CD4-positive, alpha-beta T cell (primary cell): ENCODE data around the gene RRAS. TPM values are rescaled to one million over a fixed set of nuclear protein-coding genes. Genes with fewer than 3 reads are reported as not detected.

Experiments used
- ATAC-seq: fragments of 200-7000 bp; cut with Tn5 transposase; one replicate; pipeline ENCODE4 v1.10.0; 2022; ENCODE audit warnings: mild to moderate bottlenecking; ENCODE audit not compliant: poor library complexity
- CTCF ChIA-PET: fragments of 350-600 bp; sonication (Branson Sonifier 250); formaldehyde crosslinking; loops from one replicate; lab custom pipeline; 2021; ENCODE audit warnings: antibody characterized with exemption, inconsistent platforms; lab: Charles Lee
- POLR2A ChIA-PET: fragments of 350-600 bp; sonication (Branson Sonifier 250); formaldehyde crosslinking; loops from one replicate; lab custom pipeline; 2021; ENCODE audit warnings: antibody characterized with exemption, inconsistent platforms; lab: Charles Lee
- DNase-seq, 14 experiments: peaks; one replicate each; pipeline ENCODE4 v3.0.0-alpha.2; 2013 to 2020; ENCODE audit warnings: mixed read lengths in 2 of 14
- H3K27ac ChIP-seq, 2 donors: one replicate each; pipeline versions ENCODE4 v1.5.1 to v1.7.0; 2013; ENCODE audit warnings: low read length in 2 of 2, low read depth in 1 of 2, mild to moderate bottlenecking in 1 of 2
- H3K27me3 ChIP-seq, 2 experiments: 1 replicate in 1 of 2; 2 replicates in 1 of 2; pipeline versions ENCODE4 v1.6.1 to v1.7.0; 2013; ENCODE audit warnings: low read length in 2 of 2, control low read depth in 1 of 2, mild to moderate bottlenecking in 1 of 2, moderate library complexity in 1 of 2; ENCODE audit not compliant: insufficient read depth in 2 of 2, control insufficient read depth in 1 of 2
- H3K36me3 ChIP-seq: one replicate; pipeline ENCODE4 v1.6.1; 2013; ENCODE audit warnings: low read length, control low read depth; ENCODE audit not compliant: insufficient read depth
- H3K4me1 ChIP-seq: one replicate; pipeline ENCODE4 v1.6.1; 2013; ENCODE audit warnings: low read length, control low read depth; ENCODE audit not compliant: insufficient read depth
- H3K4me3 ChIP-seq: one replicate; pipeline ENCODE4 v1.5.1; 2013; ENCODE audit warnings: mild to moderate bottlenecking, low read length, moderate library complexity
- H3K9me3 ChIP-seq, 2 experiments: 1 replicate in 1 of 2; 2 replicates in 1 of 2; pipeline versions ENCODE4 v1.6.1 to v1.7.0; 2013; ENCODE audit warnings: low read length in 2 of 2, mild to moderate bottlenecking in 2 of 2, control low read depth in 1 of 2, moderate library complexity in 1 of 2; ENCODE audit not compliant: control insufficient read depth in 1 of 2, insufficient read depth in 1 of 2
- H3K27ac Mint-ChIP-seq: one replicate; pipeline ENCODE4 v1.8.0; 2020; ENCODE audit warnings: mixed read lengths
- H3K27me3 Mint-ChIP-seq: one replicate; pipeline ENCODE4 v1.8.0; 2021; ENCODE audit warnings: mixed read lengths
- H3K36me3 Mint-ChIP-seq: one replicate; pipeline ENCODE4 v1.8.0; 2021; ENCODE audit warnings: low read depth, mixed read lengths
- H3K4me1 Mint-ChIP-seq: one replicate; pipeline ENCODE4 v1.8.0; 2021; ENCODE audit warnings: low read depth, mixed read lengths
- H3K4me3 Mint-ChIP-seq: one replicate; pipeline ENCODE4 v1.8.0; 2020; ENCODE audit warnings: mild to moderate bottlenecking, mixed read lengths
- H3K9me3 Mint-ChIP-seq: one replicate; pipeline ENCODE4 v1.8.0; 2020; ENCODE audit warnings: mixed read lengths
- intact Hi-C, 2 experiments: fragments of 100-400 bp; cut with DNase I in 1 of 2; cut with micrococcal nuclease in 1 of 2; formaldehyde crosslinking; loops; one replicate each; pipeline versions ENCODE4 v1.15.1 to v1.9.0; 2023 to 2025; cut with DNase I, micrococcal nuclease
- total RNA-seq, 174 experiments: library from RNA in 2 of 174; stranded (reverse) in 2 of 174; gene quantifications; one replicate each; pipeline ENCODE4 v1.2.3 and lab custom pipeline; 2021 to 2026
- TF ChIP-seq, protein P1 (sequence below): fragments of 200-600 bp; IDR thresholded peaks from one replicate; pipeline ENCODE4 v1.8.0; 2022; ENCODE audit warnings: antibody characterized with exemption, mild to moderate bottlenecking

RRAS gene
- total RNA-seq, 2 experiments from 2014 or later: 4.2 to 4.7 TPM

DNA sequence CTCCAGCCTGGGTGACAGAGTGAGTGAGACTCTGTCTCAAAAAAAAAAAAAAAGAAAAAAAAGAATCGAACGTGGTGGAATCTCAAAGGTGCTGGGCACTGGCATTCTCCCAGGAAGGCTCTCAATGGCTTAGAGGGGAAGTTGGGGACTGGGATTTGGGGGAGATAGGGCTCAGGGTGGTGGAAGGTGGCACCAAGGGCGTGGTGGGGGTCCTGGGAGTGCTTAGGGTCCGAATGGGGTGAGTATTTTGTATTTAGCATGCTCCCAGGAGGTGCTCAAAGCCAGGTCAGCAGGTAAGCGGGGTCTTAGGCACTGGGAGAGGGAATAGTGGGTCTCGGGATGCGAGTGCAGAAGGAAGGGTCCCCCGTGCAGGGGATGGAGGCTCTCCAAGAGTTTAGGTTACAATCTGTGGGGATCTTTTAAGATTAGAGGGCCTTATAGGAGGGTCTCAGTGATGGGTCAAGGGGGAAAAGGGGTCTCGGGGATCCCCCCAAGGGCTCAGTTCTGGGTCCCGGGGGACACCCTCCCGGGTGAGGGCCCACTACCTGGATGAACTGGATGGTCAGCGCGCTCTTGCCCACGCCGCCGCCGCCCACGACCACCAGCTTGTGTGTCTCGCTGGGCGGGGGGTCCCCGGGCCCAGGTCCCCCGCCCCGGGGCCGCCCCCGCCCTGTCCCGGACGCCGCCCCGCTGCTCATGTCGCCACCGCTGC, 386 bp downstream of the RRAS start:
- ChIA-PET CTCF (interaction anchor here (0.8 to 1.8 kb wide), 6 partner anchors 21 to 105 kb away, joined by 3 to 6 read pairs (median 3); no protein-coding TSS in a partner anchor), POLR2A (interaction anchor here (0.5 to 5.5 kb wide), 30 partner anchors 8 to 1314 kb away, joined by 3 to 125 read pairs (median 4); partner anchors contain the start of genes AKT1S1, ALDH16A1, BCL2L12 and EMP3)
- H3K4me1 ChIP-seq: peaks cover 57% of the 10 kb centered on the region
- ATAC-seq (no peak), DNase-seq (peak in 1 of 14 experiments; percentile 33)
- peak overlapping the region; percentile 61 for H3K4me3 ChIP-seq
- Mint-ChIP-seq H3K4me3 (peak overlapping the region; percentile 95), H3K27ac (peak overlapping the region; percentile 97), H3K9me3 (no peaks in the 10 kb centered on the region), H3K27me3 (no peaks in the 10 kb centered on the region), H3K36me3 (peaks cover 5% of the 10 kb centered on the region), H3K4me1 (peaks cover 63% of the 10 kb centered on the region)
- no peaks in the 10 kb centered on the region for H3K9me3 ChIP-seq
- H3K27me3 ChIP-seq: no peaks in the 10 kb centered on the region
- peak overlapping the region; percentile 22 to 35 for H3K27ac ChIP-seq
- intact Hi-C loops: loop anchor here (1.0 to 5.0 kb wide), 7 partner anchors 17 to 388 kb away; partner anchors contain the start of genes AKT1S1 (in 1 of the 2), TBC1D17 (in 1 of the 2), VRK3 (in 1 of the 2) and ZNF473 (in 1 of the 2)
- TF ChIP-seq, protein P1, sequence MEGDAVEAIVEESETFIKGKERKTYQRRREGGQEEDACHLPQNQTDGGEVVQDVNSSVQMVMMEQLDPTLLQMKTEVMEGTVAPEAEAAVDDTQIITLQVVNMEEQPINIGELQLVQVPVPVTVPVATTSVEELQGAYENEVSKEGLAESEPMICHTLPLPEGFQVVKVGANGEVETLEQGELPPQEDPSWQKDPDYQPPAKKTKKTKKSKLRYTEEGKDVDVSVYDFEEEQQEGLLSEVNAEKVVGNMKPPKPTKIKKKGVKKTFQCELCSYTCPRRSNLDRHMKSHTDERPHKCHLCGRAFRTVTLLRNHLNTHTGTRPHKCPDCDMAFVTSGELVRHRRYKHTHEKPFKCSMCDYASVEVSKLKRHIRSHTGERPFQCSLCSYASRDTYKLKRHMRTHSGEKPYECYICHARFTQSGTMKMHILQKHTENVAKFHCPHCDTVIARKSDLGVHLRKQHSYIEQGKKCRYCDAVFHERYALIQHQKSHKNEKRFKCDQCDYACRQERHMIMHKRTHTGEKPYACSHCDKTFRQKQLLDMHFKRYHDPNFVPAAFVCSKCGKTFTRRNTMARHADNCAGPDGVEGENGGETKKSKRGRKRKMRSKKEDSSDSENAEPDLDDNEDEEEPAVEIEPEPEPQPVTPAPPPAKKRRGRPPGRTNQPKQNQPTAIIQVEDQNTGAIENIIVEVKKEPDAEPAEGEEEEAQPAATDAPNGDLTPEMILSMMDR: no peak
- H3K36me3 ChIP-seq: peaks cover under 1% of the 10 kb centered on the region

DNA sequence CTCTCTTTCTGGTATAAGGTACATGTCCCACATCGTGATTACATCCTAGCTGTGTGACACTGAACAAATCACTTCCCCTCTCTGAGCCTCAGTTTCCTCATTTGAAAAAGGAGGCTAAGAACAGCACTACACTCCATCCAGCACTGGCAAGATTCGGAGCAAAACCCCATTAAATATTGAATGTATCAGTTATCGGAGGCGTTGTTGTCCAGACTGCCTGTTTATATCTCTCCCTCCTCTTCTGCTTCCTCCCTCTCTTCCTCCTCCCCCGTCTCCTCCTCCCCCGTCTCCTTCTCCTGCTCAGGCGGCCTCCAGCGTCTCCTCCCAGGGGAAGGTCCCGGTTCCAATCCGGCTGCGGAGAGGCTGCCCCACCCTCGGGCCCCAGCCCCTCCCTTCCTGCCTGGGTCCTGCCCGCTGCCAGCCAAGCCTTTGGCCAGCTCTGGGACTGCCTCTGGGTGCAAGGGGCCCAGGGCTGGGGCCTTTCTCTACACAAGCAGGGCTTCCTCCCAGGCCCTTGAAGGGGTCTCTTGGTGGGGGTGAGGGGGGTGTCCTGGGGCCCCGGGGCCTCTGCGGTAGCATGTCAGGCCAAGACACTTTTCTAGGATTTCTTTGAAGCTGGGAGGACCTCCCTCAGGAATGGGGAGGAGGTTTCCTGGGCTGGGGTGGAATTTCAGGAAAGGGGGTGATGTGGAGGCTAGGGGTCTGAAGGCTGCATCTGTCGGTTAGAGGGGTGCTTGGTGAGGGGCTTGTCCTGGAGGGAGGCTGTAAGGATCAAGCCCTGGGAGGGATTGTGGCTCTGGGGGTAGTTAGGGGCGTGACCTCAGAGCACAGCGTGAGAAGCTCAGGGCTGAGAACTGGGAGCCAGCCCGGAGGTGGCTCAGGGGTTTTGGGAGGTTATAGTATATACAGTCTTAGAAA, 1.9 kb downstream of the RRAS start:
- Mint-ChIP-seq H3K36me3 (peaks cover 5% of the 10 kb centered on the region), H3K4me3 (peak overlapping the region; percentile 86), H3K9me3 (no peaks in the 10 kb centered on the region), H3K27me3 (no peaks in the 10 kb centered on the region), H3K4me1 (peaks cover 48% of the 10 kb centered on the region), H3K27ac (peak overlapping the region; percentile 62)
- intact Hi-C loops: loop anchor here (2.0 kb wide), 2 partner anchors 15 to 45 kb away; no protein-coding TSS in a partner anchor
- ATAC-seq (no peak), DNase-seq (peak in 1 of 14 experiments; percentile 46)
- Histone ChIP-seq H3K4me3 (no peak overlapping the region), H3K9me3 (no peaks in the 10 kb centered on the region), H3K27me3 (no peaks in the 10 kb centered on the region), H3K27ac (no peak overlapping the region), H3K4me1 (peaks cover 43% of the 10 kb centered on the region), H3K36me3 (no peaks in the 10 kb centered on the region)
- TF ChIP-seq, protein P1: no peak
- CTCF ChIA-PET: interaction anchor here (0.9 kb wide), 1 partner anchor 19 kb away, joined by 3 read pairs; no protein-coding TSS in a partner anchor
- POLR2A ChIA-PET: interaction anchor here (0.6 to 0.8 kb wide), 2 partner anchors 39 to 127 kb away, joined by 3 read pairs; partner anchors contain the start of gene PRMT1

DNA sequence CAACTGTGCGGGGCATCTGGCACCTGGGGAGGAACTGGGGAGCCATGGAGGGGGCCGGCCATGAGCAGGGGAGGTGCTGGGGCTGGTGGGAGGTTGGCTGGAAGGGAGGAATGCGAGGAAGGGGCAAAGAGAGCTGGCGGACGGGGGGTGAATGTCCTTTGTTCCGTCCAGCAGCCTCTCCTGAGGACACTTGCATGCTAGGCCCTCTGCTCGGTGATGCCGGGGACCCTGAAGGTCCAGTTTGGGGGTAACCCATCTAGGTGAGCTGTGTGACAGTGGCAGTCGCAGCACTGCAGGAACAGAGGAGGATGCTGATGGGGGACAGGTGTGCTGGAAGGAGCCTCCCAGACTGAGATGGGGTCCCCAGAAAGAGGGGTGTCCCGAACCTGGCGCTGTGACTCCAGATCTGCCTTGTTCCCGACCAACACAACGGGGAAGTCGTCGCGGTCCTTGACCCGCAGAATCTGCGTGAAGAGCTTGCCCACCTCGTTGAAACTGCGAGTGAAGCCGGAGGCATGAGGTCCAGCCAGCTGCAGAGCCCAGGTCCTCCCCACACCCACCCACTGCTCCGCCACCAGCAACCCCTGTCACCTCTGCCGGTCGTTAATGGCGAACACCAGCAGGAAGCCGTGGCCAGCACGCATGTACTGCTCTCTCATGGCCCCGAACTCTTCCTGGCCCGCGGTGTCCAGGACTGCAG, 3.6 kb downstream of the RRAS start:
- Mint-ChIP-seq H3K4me3 (no peak overlapping the region), H3K27ac (no peak overlapping the region), H3K9me3 (no peaks in the 10 kb centered on the region), H3K36me3 (peaks cover 5% of the 10 kb centered on the region), H3K4me1 (peaks cover 34% of the 10 kb centered on the region), H3K27me3 (no peaks in the 10 kb centered on the region)
- no peak overlapping the region for H3K27ac ChIP-seq
- peaks cover 32% of the 10 kb centered on the region for H3K4me1 ChIP-seq
- DNase-seq (peak in 1 of 14 experiments; percentile 36), ATAC-seq (no peak)
- POLR2A ChIA-PET: interaction anchor here (1.2 kb wide), 1 partner anchor 57 kb away, joined by 3 read pairs; no protein-coding TSS in a partner anchor
- CTCF ChIA-PET: no interaction called here
- H3K9me3 ChIP-seq: no peaks in the 10 kb centered on the region
- no peaks in the 10 kb centered on the region for H3K36me3 ChIP-seq
- intact Hi-C loops: no loop called here
- H3K4me3 ChIP-seq: no peak overlapping the region
- TF ChIP-seq, protein P1: no peak
- no peaks in the 10 kb centered on the region for H3K27me3 ChIP-seq
